ENCODE results near the gene SCAF8. TPM values are rescaled to one million over a fixed set of nuclear protein-coding genes. Genes with fewer than 3 reads are reported as not detected.

The SCAF8 gene
- polyA plus RNA-seq, 1 donor from 2014 or later: 34.1 TPM

DNA sequence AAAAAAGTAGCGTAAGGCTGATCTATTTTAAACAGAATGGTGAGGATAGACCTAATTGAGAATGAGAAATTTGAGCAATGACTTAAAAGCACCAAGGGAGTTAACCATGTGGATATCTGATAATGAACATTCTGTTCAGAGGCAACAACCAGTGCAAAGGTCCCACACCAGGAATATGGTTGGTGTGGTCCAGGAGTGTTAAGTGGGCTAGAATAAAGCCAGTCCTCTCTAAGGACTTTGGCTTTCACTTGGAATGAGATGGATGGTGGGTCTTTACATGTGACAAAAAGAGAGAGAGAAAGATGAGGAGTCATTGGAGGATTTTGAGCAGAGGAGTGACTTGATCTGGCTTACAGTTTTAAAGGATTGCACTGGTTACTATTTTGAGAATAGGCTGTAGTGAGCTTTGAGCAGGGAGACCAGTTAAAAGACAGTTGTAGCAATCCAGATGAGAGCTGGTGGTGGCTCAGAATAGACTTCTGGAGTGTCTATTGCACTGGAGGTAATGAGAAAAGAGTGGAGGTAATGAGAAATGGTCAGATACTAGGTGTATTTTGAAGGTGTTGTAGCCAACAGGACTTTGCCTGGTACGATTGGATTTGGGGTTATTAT lies 89.8 kb downstream of the SCAF8 start:
- H3K27ac ChIP-seq (ENCODE audit: low read length): no peak overlapping the region
- no peaks in the 10 kb centered on the region for H4K20me1 ChIP-seq (ENCODE audit: insufficient read depth)
- H3K9me2 ChIP-seq (ENCODE audit: insufficient read depth, low read length): no peaks in the 10 kb centered on the region
- no peak overlapping the region for H3K4me3 ChIP-seq (ENCODE audit: low read length)
- no peak overlapping the region for H2AFZ ChIP-seq (ENCODE audit: low read depth, low read length)
- H3K36me3 ChIP-seq (ENCODE audit: insufficient read depth, low read length): peaks cover 18% of the 10 kb centered on the region
- TF ChIP-seq SMC3 (conservative IDR thresholded peaks at IDR 0.05; ENCODE audit: poor library complexity) (no peak), POLR2AphosphoS5 (IDR thresholded peaks at IDR 0.05) (no peak), EZH2 (IDR thresholded peaks at IDR 0.05; ENCODE audit: borderline replicate concordance, insufficient read depth, low read length, poor library complexity, severe bottlenecking) (no peak), TAF1 (IDR thresholded peaks at IDR 0.05; ENCODE audit: low read depth) (no peak), EP300 (conservative IDR thresholded peaks at IDR 0.05; ENCODE audit: poor library complexity, severe bottlenecking) (no peak), MXI1 (conservative IDR thresholded peaks at IDR 0.05; ENCODE audit: poor library complexity, severe bottlenecking) (no peak), RAD21 (conservative IDR thresholded peaks at IDR 0.05) (no peak)
- TF ChIP-seq, protein P1, sequence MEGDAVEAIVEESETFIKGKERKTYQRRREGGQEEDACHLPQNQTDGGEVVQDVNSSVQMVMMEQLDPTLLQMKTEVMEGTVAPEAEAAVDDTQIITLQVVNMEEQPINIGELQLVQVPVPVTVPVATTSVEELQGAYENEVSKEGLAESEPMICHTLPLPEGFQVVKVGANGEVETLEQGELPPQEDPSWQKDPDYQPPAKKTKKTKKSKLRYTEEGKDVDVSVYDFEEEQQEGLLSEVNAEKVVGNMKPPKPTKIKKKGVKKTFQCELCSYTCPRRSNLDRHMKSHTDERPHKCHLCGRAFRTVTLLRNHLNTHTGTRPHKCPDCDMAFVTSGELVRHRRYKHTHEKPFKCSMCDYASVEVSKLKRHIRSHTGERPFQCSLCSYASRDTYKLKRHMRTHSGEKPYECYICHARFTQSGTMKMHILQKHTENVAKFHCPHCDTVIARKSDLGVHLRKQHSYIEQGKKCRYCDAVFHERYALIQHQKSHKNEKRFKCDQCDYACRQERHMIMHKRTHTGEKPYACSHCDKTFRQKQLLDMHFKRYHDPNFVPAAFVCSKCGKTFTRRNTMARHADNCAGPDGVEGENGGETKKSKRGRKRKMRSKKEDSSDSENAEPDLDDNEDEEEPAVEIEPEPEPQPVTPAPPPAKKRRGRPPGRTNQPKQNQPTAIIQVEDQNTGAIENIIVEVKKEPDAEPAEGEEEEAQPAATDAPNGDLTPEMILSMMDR (IDR thresholded peaks at IDR 0.05; ENCODE audit: poor library complexity, severe bottlenecking): no peak
- TF ChIP-seq, protein P2, sequence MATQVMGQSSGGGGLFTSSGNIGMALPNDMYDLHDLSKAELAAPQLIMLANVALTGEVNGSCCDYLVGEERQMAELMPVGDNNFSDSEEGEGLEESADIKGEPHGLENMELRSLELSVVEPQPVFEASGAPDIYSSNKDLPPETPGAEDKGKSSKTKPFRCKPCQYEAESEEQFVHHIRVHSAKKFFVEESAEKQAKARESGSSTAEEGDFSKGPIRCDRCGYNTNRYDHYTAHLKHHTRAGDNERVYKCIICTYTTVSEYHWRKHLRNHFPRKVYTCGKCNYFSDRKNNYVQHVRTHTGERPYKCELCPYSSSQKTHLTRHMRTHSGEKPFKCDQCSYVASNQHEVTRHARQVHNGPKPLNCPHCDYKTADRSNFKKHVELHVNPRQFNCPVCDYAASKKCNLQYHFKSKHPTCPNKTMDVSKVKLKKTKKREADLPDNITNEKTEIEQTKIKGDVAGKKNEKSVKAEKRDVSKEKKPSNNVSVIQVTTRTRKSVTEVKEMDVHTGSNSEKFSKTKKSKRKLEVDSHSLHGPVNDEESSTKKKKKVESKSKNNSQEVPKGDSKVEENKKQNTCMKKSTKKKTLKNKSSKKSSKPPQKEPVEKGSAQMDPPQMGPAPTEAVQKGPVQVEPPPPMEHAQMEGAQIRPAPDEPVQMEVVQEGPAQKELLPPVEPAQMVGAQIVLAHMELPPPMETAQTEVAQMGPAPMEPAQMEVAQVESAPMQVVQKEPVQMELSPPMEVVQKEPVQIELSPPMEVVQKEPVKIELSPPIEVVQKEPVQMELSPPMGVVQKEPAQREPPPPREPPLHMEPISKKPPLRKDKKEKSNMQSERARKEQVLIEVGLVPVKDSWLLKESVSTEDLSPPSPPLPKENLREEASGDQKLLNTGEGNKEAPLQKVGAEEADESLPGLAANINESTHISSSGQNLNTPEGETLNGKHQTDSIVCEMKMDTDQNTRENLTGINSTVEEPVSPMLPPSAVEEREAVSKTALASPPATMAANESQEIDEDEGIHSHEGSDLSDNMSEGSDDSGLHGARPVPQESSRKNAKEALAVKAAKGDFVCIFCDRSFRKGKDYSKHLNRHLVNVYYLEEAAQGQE (IDR thresholded peaks at IDR 0.05; ENCODE audit: borderline replicate concordance): no peak
- H3K27me3 ChIP-seq (ENCODE audit: insufficient read depth, low read depth, low read length): no peaks in the 10 kb centered on the region
- H3F3A ChIP-seq (ENCODE audit: insufficient read depth, low read length, poor library complexity, severe bottlenecking): no peaks in the 10 kb centered on the region
- H3K4me2 ChIP-seq (ENCODE audit: low read length): no peak overlapping the region
- no peak overlapping the region for H3K9ac ChIP-seq (ENCODE audit: low read length)
- H3K9me3 ChIP-seq (ENCODE audit: low read length): no peaks in the 10 kb centered on the region
- H3K79me2 ChIP-seq (replicated peaks; ENCODE audit: insufficient read depth, low read length): no peaks in the 10 kb centered on the region

DNA sequence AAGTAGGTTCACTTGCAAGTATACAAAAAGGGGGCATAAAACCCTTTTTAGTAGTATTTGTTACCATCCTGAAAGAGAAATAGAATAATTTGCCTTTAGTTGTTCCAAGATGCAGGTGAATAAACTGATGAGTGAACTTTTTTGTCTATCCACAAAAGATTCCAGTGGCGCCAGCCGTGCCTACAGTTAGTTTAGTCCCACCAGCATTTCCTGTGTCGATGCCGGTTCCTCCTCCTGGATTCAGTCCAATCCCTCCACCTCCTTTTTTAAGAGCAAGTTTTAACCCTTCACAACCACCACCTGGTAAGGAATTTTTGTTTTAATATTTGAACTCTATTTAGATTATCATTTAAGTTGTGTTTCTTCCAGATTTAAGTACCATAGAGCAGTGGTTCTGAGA lies 90.9 kb downstream of the SCAF8 start:
- Histone ChIP-seq H3K4me2 (ENCODE audit: low read length) (no peak overlapping the region), H3K9ac (ENCODE audit: low read length) (no peak overlapping the region), H3F3A (ENCODE audit: insufficient read depth, low read length, poor library complexity, severe bottlenecking) (no peaks in the 10 kb centered on the region), H2AFZ (ENCODE audit: low read depth, low read length) (no peak overlapping the region), H3K27me3 (ENCODE audit: insufficient read depth, low read depth, low read length) (no peaks in the 10 kb centered on the region), H3K27ac (ENCODE audit: low read length) (no peak overlapping the region), H3K9me3 (ENCODE audit: low read length) (no peaks in the 10 kb centered on the region), H4K20me1 (ENCODE audit: insufficient read depth) (no peaks in the 10 kb centered on the region), H3K79me2 (replicated peaks; ENCODE audit: insufficient read depth, low read length) (no peaks in the 10 kb centered on the region), H3K4me3 (ENCODE audit: low read length) (no peak overlapping the region), H3K9me2 (ENCODE audit: insufficient read depth, low read length) (no peaks in the 10 kb centered on the region), H3K36me3 (ENCODE audit: insufficient read depth, low read length) (peaks cover 15% of the 10 kb centered on the region)
- TF ChIP-seq EP300 (conservative IDR thresholded peaks at IDR 0.05; ENCODE audit: poor library complexity, severe bottlenecking) (no peak), RAD21 (conservative IDR thresholded peaks at IDR 0.05) (no peak), POLR2AphosphoS5 (IDR thresholded peaks at IDR 0.05) (no peak), EZH2 (IDR thresholded peaks at IDR 0.05; ENCODE audit: borderline replicate concordance, insufficient read depth, low read length, poor library complexity, severe bottlenecking) (no peak), SMC3 (conservative IDR thresholded peaks at IDR 0.05; ENCODE audit: poor library complexity) (no peak)
- TF ChIP-seq, protein P1 (IDR thresholded peaks at IDR 0.05; ENCODE audit: poor library complexity, severe bottlenecking): no peak
